WERI-Rb-1 (cell line): ENCODE measurements around the gene AKR1C4.

ENCODE experiments used
- DNase-seq: peaks from one replicate; pipeline ENCODE4 v3.0.0-alpha.2; 2020
- H3K27ac ChIP-seq: fragments of 250-450 bp; sonication (Bioruptor Pico); 2 replicates; pipeline ENCODE4 v1.5.1; 2020; ENCODE audit warnings: mild to moderate bottlenecking, moderate library complexity
- H3K27me3 ChIP-seq: fragments of 250-450 bp; sonication (Bioruptor Pico); 2 replicates; pipeline ENCODE4 v1.5.1; 2021; ENCODE audit warnings: mild to moderate bottlenecking, low read depth, moderate library complexity; ENCODE audit not compliant: insufficient read depth, severe bottlenecking
- H3K36me3 ChIP-seq: fragments of 250-450 bp; sonication (Bioruptor Pico); 2 replicates; pipeline ENCODE4 v1.5.1; 2020; ENCODE audit warnings: mild to moderate bottlenecking, moderate library complexity
- H3K4me3 ChIP-seq: 2 replicates; pipeline ENCODE4 v1.5.1; 2011; ENCODE audit warnings: low read depth, mild to moderate bottlenecking, control low read depth, low read length
- H3K9me3 ChIP-seq: fragments of 250-450 bp; sonication (Bioruptor Pico); 2 replicates; pipeline ENCODE4 v1.5.1; 2021; ENCODE audit warnings: mild to moderate bottlenecking, moderate library complexity; ENCODE audit not compliant: severe bottlenecking
- CTCF ChIP-seq: IDR thresholded peaks from 2 replicates; pipeline ENCODE4 v1.5.1; 2011; ENCODE audit warnings: low read depth, mild to moderate bottlenecking, control low read depth, inconsistent platforms, low read length

The AKR1C4 gene

GRCh38 chr10:5151076-5151475 lies 45.6 kb upstream of the AKR1C4 start:
- TF ChIP-seq CTCF, result no peak
- H3K9me3 ChIP-seq, result no peaks in the 10 kb centered on the region
- no peak for DNase-seq

GRCh38 chr10:5155951-5156350 lies 40.7 kb upstream of the AKR1C4 start:
- no peak for DNase-seq
- Histone ChIP-seq H3K36me3 (no peaks in the 10 kb centered on the region), H3K27me3 (no peaks in the 10 kb centered on the region), H3K9me3 (no peaks in the 10 kb centered on the region), H3K4me3 (no peak overlapping the region), H3K27ac (no peak overlapping the region)
- TF ChIP-seq CTCF, result no peak

More at GRCh38 chr10:5151076-5151475, 45.6 kb upstream of the AKR1C4 start:
- H3K36me3 ChIP-seq, result no peaks in the 10 kb centered on the region
- no peaks in the 10 kb centered on the region for H3K27me3 ChIP-seq
- no peak overlapping the region for H3K27ac ChIP-seq
- H3K4me3 ChIP-seq, result no peak overlapping the region

- no peak for TF ChIP-seq CTCF
- no peak overlapping the region for H3K27ac ChIP-seq
Measured at GRCh38 chr10:5157501-5157900, 39.1 kb upstream of the AKR1C4 start.

GRCh38 chr10:5159126-5159525 lies 37.5 kb upstream of the AKR1C4 start:
- Histone ChIP-seq H3K36me3 (no peaks in the 10 kb centered on the region), H3K9me3 (no peaks in the 10 kb centered on the region), H3K27me3 (no peaks in the 10 kb centered on the region), H3K27ac (no peak overlapping the region), H3K4me3 (no peak overlapping the region)
- DNase-seq, result no peak
- no peak for TF ChIP-seq CTCF

More at GRCh38 chr10:5157501-5157900, 39.1 kb upstream of the AKR1C4 start:
- H3K27me3 ChIP-seq, result no peaks in the 10 kb centered on the region
- no peak for DNase-seq
- H3K36me3 ChIP-seq, result no peaks in the 10 kb centered on the region
- H3K9me3 ChIP-seq, result no peaks in the 10 kb centered on the region
- H3K4me3 ChIP-seq, result no peak overlapping the region

GRCh38 chr10:5163487-5163886 lies 33.1 kb upstream of the AKR1C4 start:
- Histone ChIP-seq H3K4me3 (no peak overlapping the region), H3K27me3 (no peaks in the 10 kb centered on the region), H3K27ac (no peak overlapping the region), H3K9me3 (no peaks in the 10 kb centered on the region), H3K36me3 (no peaks in the 10 kb centered on the region)
- DNase-seq, result no peak
- TF ChIP-seq CTCF, result no peak

- Histone ChIP-seq H3K36me3 (no peaks in the 10 kb centered on the region), H3K9me3 (no peaks in the 10 kb centered on the region), H3K27me3 (no peaks in the 10 kb centered on the region), H3K27ac (no peak overlapping the region), H3K4me3 (no peak overlapping the region)
- TF ChIP-seq CTCF, result no peak
- no peak for DNase-seq
Measured at GRCh38 chr10:5165738-5166137, 30.9 kb upstream of the AKR1C4 start.
